ENCODE results near the gene ADGRV1.
"Not testable (repeated sequence)": the region's sequence is repeated elsewhere in the genome, so short reads cannot be mapped to it uniquely, and the experiment has no call there.

ADGRV1 gene

GRCh38 chr5:91048073-91048472, 489.5 kb downstream of the ADGRV1 start:
- DNase-seq (ENCODE audit: low read depth): no peak
- TF ChIP-seq CTCF (conservative IDR thresholded peaks at IDR 0.05; ENCODE audit: low read depth, low read length): no peak
- no peak overlapping the region for H3K4me3 ChIP-seq (ENCODE audit: low read depth, low read length)

DNA sequence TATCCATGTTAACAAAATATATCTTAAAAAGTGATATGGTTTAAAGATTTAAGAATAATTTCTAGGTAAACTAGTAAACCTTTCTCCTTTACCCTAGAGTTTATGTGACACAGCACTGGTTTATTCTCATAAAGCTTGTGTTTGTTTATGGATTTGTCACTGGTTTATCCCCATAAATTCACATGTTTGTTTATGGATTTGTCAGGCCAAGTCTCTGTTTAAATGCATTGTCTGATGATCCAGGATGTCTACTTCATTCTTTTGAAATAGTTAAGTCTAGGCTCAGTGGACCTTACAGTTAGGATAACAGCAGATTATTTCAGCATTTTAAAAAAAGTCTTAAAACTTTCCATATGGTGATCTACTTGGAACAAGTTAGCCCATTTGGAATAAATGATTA, 490.5 kb downstream of the ADGRV1 start:
- H3K4me3 ChIP-seq (ENCODE audit: low read depth, low read length): no peak overlapping the region
- TF ChIP-seq CTCF (conservative IDR thresholded peaks at IDR 0.05; ENCODE audit: low read depth, low read length): no peak

GRCh38 chr5:91049800-91050199, 491.2 kb downstream of the ADGRV1 start:
- no peak overlapping the region for H3K4me3 ChIP-seq (ENCODE audit: low read depth, low read length)
- peak; percentile 50 for DNase-seq (ENCODE audit: low read depth)
- no peak for TF ChIP-seq CTCF (conservative IDR thresholded peaks at IDR 0.05; ENCODE audit: low read depth, low read length)

More for the DNA sequence above, 490.5 kb downstream of the ADGRV1 start:
- DNase-seq (ENCODE audit: low read depth): no peak

GRCh38 chr5:91052411-91052810, 493.8 kb downstream of the ADGRV1 start:
- not testable (repeated sequence) for DNase-seq (ENCODE audit: low read depth); H3K4me3 ChIP-seq (ENCODE audit: low read depth, low read length)

- DNase-seq (ENCODE audit: low read depth): no peak
- H3K4me3 ChIP-seq (ENCODE audit: low read depth, low read length): no peak overlapping the region
- TF ChIP-seq CTCF (conservative IDR thresholded peaks at IDR 0.05; ENCODE audit: low read depth, low read length): no peak
Measured at GRCh38 chr5:91052977-91053740, 494.6 kb downstream of the ADGRV1 start.

GRCh38 chr5:91053741-91054025, 495.1 kb downstream of the ADGRV1 start:
- no peak for TF ChIP-seq CTCF (conservative IDR thresholded peaks at IDR 0.05; ENCODE audit: low read depth, low read length)
- no peak overlapping the region for H3K4me3 ChIP-seq (ENCODE audit: low read depth, low read length)
- no peak for DNase-seq (ENCODE audit: low read depth)

GRCh38 chr5:91058155-91058554, 499.6 kb downstream of the ADGRV1 start:
- no peak overlapping the region for H3K4me3 ChIP-seq (ENCODE audit: low read depth, low read length)
- DNase-seq (ENCODE audit: low read depth): no peak
- TF ChIP-seq CTCF (conservative IDR thresholded peaks at IDR 0.05; ENCODE audit: low read depth, low read length): no peak

Measured in choroid plexus epithelial cell (primary cell).